Fibroblast of villous mesenchyme (primary cell): ENCODE data around the gene TFIP11. TPM values are rescaled to one million over a fixed set of nuclear protein-coding genes. Genes with fewer than 3 reads are reported as not detected.

ENCODE experiments used
- DNase-seq: peaks from one replicate; pipeline ENCODE4 v3.0.0-alpha.2; 2010; ENCODE audit warnings: low read depth
- H3K4me3 ChIP-seq: 2 replicates; pipeline ENCODE4 v1.5.1; 2011; ENCODE audit warnings: low read depth, mild to moderate bottlenecking, low read length
- CTCF ChIP-seq: IDR thresholded peaks from 2 replicates; pipeline ENCODE4 v1.5.1; 2012; ENCODE audit warnings: low read depth, mild to moderate bottlenecking, low read length; ENCODE audit not compliant: insufficient read depth
- total RNA-seq: library from RNA; depleted of rRNA; stranded (reverse); fragments of >200 nt; gene quantifications from 2 replicates; pipeline ENCODE4 v1.2.3, GENCODE V29; 2012

The TFIP11 gene
- total RNA-seq, 1 donor, result 34.5 TPM

- DNase-seq, result no peak
- TF ChIP-seq CTCF, result no peak
Observed at GRCh38 chr22:26525946-26526564, 13.8 kb upstream of the TFIP11 start.

DNA sequence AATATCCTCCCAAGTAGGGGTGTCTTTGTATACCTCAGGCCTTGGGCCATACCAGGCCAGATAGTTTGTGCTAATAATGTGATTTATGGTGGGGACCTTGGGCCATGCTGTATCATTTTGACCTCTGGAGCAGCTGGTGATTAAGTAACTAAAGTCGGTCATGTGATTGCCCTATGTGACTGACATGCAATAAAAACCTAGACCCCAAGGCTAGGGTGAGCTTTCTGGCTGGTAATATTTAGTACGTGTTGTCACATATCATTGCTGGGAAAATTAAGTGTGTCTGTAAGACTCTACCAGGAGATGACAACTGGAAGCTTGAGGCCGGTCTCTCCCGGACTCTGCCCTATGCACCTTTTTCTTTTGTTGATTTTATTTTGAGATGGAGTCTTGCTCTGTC is 12.6 kb upstream of the TFIP11 start:
- no peak for DNase-seq
- no peak overlapping the region for H3K4me3 ChIP-seq
- no peak for TF ChIP-seq CTCF

More at GRCh38 chr22:26525946-26526564, 13.8 kb upstream of the TFIP11 start:
- H3K4me3 ChIP-seq, result no peak overlapping the region

DNA sequence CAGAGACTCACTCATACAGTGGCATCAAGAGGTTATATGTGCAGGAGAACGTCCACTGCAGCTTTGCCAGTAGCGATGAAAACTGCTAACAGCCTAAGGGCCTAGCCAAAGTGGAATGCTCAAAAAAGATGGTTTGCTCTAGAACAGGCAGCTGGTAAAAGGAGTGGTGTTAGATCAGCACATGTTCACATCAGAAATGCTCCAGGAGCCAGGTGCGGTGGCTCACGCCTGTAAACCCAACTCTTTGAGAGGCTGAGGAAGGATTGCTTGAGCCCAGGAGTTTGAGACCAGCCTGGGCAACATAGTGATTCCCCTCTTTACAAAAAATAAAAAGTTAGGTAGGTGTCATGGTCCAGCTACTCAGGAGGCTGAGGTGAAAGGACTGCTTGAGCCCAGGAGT is 10.3 kb upstream of the TFIP11 start:
- no peak overlapping the region for H3K4me3 ChIP-seq
- no peak for TF ChIP-seq CTCF
- no peak for DNase-seq

GRCh38 chr22:26522012-26522411 is 9.7 kb upstream of the TFIP11 start:
- no peak for DNase-seq
- H3K4me3 ChIP-seq, result no peak overlapping the region
- TF ChIP-seq CTCF, result no peak

DNA sequence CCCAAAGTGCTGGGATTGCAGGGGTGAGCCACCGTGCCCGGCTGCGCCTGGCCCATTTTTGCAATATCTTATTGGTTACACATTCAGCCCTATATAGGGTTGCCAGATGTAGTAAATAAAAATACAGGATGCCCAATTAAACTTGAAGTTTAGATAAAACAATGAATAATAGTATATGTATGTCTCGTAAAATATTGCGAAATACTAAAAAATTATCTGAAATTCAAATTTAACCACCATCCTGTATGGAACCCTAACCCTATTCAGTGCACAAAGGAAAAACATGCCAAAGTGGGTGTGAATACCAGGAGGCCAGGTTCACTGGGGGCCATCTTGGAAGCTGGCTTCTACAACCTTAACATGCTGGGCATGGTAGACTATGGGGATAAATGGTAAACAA is 5.2 kb upstream of the TFIP11 start:
- peak; percentile 14 for DNase-seq
- TF ChIP-seq CTCF, result no peak
- no peak overlapping the region for H3K4me3 ChIP-seq

- no peak for DNase-seq
- no peak for TF ChIP-seq CTCF
Observed at GRCh38 chr22:26516503-26516902, 4.2 kb upstream of the TFIP11 start.

DNA sequence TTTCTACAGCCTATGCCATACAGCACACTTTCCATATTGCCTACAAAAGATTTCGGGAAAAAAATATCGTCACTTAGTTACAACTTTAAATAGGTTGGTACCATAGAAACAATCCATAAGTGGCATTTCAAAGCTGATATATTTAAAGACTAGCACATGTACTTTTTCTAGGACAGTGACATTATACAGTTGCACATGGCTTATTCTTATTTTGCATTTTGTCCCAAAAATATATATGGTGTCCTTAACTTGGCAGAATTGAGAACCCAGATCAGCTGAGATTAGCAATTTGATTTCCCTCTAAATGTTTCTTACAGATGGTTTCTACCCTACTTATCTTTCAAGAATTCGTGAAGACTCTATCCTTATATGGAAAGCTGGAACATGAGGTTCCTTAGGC is 3.7 kb upstream of the TFIP11 start:
- TF ChIP-seq CTCF, result no peak
- DNase-seq, result no peak
- H3K4me3 ChIP-seq, result no peak overlapping the region

More at GRCh38 chr22:26516503-26516902, 4.2 kb upstream of the TFIP11 start:
- no peak overlapping the region for H3K4me3 ChIP-seq
